Endothelial cell of umbilical vein (primary cell): ENCODE data around the gene IL22RA2. TPM values are rescaled to one million over a fixed set of nuclear protein-coding genes. Genes with fewer than 3 reads are reported as not detected.

Experiments used
- BruUV-seq: library from RNA; stranded (reverse); fragments of 400-500 nt; replicated peaks from 2 replicates; lab custom pipeline; 2021; lab: Mats Ljungman, UMichigan
- CTCF ChIA-PET: fragments of 300-600, 350-600 bp; sonication (Branson Sonifier 250); formaldehyde crosslinking; loops from one replicate; lab custom pipeline; 2021; ENCODE audit warnings: antibody characterized with exemption, inconsistent platforms; lab: Charles Lee
- POLR2A ChIA-PET: fragments of 300-600, 350-600 bp; sonication (Branson Sonifier 250); formaldehyde crosslinking; loops from one replicate; lab custom pipeline; 2021; ENCODE audit warnings: antibody characterized with exemption, inconsistent platforms; lab: Charles Lee
- DNase-seq: peaks from one replicate; pipeline ENCODE4 v3.0.0-alpha.2; 2011; ENCODE audit warnings: low read depth, low spot score
- FAIRE-seq: peaks from 2 replicates; lab custom pipeline; 2011; peaks lifted over from hg19 to GRCh38; lab: Jason Lieb, UNC
- H2AFZ ChIP-seq: 2 replicates; pipeline ENCODE4 v1.6.0; 2012; ENCODE audit warnings: low read depth, low read length, control low read depth, inconsistent platforms
- H3K27ac ChIP-seq: 2 replicates; pipeline ENCODE4 v1.5.1; 2011; ENCODE audit warnings: low read depth, mild to moderate bottlenecking, control low read depth, low read length, moderate library complexity; ENCODE audit not compliant: insufficient read depth
- H3K27me3 ChIP-seq, 2 experiments: 2 replicates each; pipeline versions ENCODE4 v1.6.0 to v1.6.1; 2011; ENCODE audit warnings: low read length in 2 of 2, mixed read lengths in 1 of 2; ENCODE audit not compliant: control insufficient read depth in 2 of 2, insufficient read depth in 2 of 2
- H3K36me3 ChIP-seq, 2 experiments: 2 replicates in 1 of 2; 3 replicates in 1 of 2; pipeline ENCODE4 v1.5.1; 2011; ENCODE audit warnings: low read length in 2 of 2, mild to moderate bottlenecking in 1 of 2, moderate library complexity in 1 of 2; ENCODE audit not compliant: control insufficient read depth in 2 of 2, insufficient read depth in 2 of 2; ENCODE audit errors: extremely low read depth in 1 of 2
- H3K4me1 ChIP-seq: 3 replicates; pipeline ENCODE4 v1.5.1; 2011; ENCODE audit warnings: mild to moderate bottlenecking, low read length; ENCODE audit not compliant: control insufficient read depth, insufficient read depth; ENCODE audit errors: extremely low read depth
- H3K4me2 ChIP-seq: 2 replicates; pipeline ENCODE4 v1.6.1; 2011; ENCODE audit warnings: low read length, control low read depth, mixed read lengths; ENCODE audit not compliant: insufficient read depth
- H3K4me3 ChIP-seq, 3 experiments: fragments of 200-600 bp in 1 of 3; sonication (generic), shearing (Covaris generic) in 1 of 3; replicated peaks in 1 of 3; 2 replicates each; pipeline ENCODE4 v1.5.1; 2011 to 2016; ENCODE audit warnings: control low read depth in 3 of 3, low read length in 3 of 3, mild to moderate bottlenecking in 2 of 3, inconsistent platforms in 1 of 3, low read depth in 1 of 3, moderate library complexity in 1 of 3; ENCODE audit not compliant: insufficient read depth in 1 of 3
- H3K79me2 ChIP-seq: 2 replicates; pipeline ENCODE4 v1.6.0; 2012; ENCODE audit warnings: low read length, inconsistent platforms; ENCODE audit not compliant: control insufficient read depth, insufficient read depth
- H3K9ac ChIP-seq: replicated peaks from 2 replicates; pipeline ENCODE3; 2011; ENCODE audit warnings: low read length, control low read depth; ENCODE audit not compliant: insufficient read depth; ENCODE audit errors: extremely low read depth
- H3K9me1 ChIP-seq: replicated peaks from 3 replicates; pipeline ENCODE4 v1.6.0; 2011; ENCODE audit warnings: mild to moderate bottlenecking, low read length; ENCODE audit not compliant: control insufficient read depth, insufficient read depth; ENCODE audit errors: extremely low read depth
- H3K9me3 ChIP-seq: replicated peaks from 2 replicates; pipeline ENCODE4 v1.5.1; 2012; ENCODE audit warnings: low read length, inconsistent platforms; ENCODE audit not compliant: control insufficient read depth, insufficient read depth
- H4K20me1 ChIP-seq: replicated peaks from 2 replicates; pipeline ENCODE3; 2011; ENCODE audit warnings: mild to moderate bottlenecking, low read length; ENCODE audit not compliant: control insufficient read depth, insufficient read depth; ENCODE audit errors: extremely low read depth
- EZH2 ChIP-seq: IDR thresholded peaks from 2 replicates; pipeline ENCODE4 v1.6.1; 2012; ENCODE audit warnings: borderline replicate concordance, low read depth, mild to moderate bottlenecking, moderate library complexity, low read length, inconsistent platforms; ENCODE audit not compliant: severe bottlenecking
- FOS ChIP-seq: IDR thresholded peaks from 2 replicates; pipeline ENCODE4 v1.6.1; 2011; ENCODE audit warnings: mild to moderate bottlenecking, low read length, moderate library complexity, borderline replicate concordance; ENCODE audit not compliant: insufficient read depth
- GATA2 ChIP-seq: IDR thresholded peaks from 2 replicates; pipeline ENCODE4 v1.7.0; 2011; ENCODE audit warnings: low read depth, mild to moderate bottlenecking, moderate library complexity, mixed read lengths, low read length; ENCODE audit not compliant: insufficient read length, insufficient read depth
- JUN ChIP-seq: IDR thresholded peaks from 2 replicates; pipeline ENCODE4 v1.6.1; 2011; ENCODE audit warnings: borderline replicate concordance, low read depth; ENCODE audit not compliant: insufficient read length, insufficient read depth
- MAX ChIP-seq: IDR thresholded peaks from 2 replicates; pipeline ENCODE4 v1.6.1; 2011; ENCODE audit not compliant: insufficient read depth, insufficient read length
- MYC ChIP-seq: IDR thresholded peaks from one replicate; pipeline ENCODE4 v1.6.1; 2011; ENCODE audit warnings: mild to moderate bottlenecking, low read depth, low read length
- POLR2A ChIP-seq: IDR thresholded peaks from 2 replicates; pipeline ENCODE4 v1.6.1; 2012; ENCODE audit warnings: low read depth, mild to moderate bottlenecking, control low read depth, low read length
- POLR2AphosphoS5 ChIP-seq: IDR thresholded peaks from 2 replicates; pipeline ENCODE4 v1.6.1; 2012; ENCODE audit warnings: low read depth, mild to moderate bottlenecking, control low read depth, low read length, moderate library complexity; ENCODE audit not compliant: insufficient read depth
- dilution Hi-C: fragments of 300-500 bp; cut with MboI; formaldehyde crosslinking; loops from one replicate; pipeline ENCODE4 v1.15.0; 2019; ENCODE audit warnings: low sequenced_read_pairs; ENCODE audit not compliant: extremely low pct_ligation_motif_present
- intact Hi-C: fragments of 100-400 bp; cut with micrococcal nuclease; formaldehyde crosslinking; loops from one replicate; pipeline ENCODE4 v1.10.0; 2022
- polyA plus RNA-seq, 4 experiments: library from polyadenylated mRNA; depleted of rRNA in 3 of 4; stranded (reverse) in 3 of 4; unstranded in 1 of 4; fragments of >200 nt; gene quantifications; 2 replicates each; pipeline versions ENCODE4 v1.2.1 to v1.2.3, GENCODE V29; 2011 to 2012; ENCODE audit warnings: missing spikeins in 1 of 4
- total RNA-seq: library from RNA; stranded (reverse); gene quantifications from 2 replicates; pipeline ENCODE4 v1.2.3, GENCODE V29; 2021
- TF ChIP-seq, protein P1 (sequence below), 2 donors: IDR thresholded peaks; 1 replicate in 1 of 2; 2 replicates in 1 of 2; pipeline ENCODE4 v1.5.1; 2011; ENCODE audit warnings: low read length in 2 of 2, mild to moderate bottlenecking in 2 of 2, moderate library complexity in 2 of 2, control low read depth in 1 of 2, inconsistent platforms in 1 of 2, low read depth in 1 of 2; ENCODE audit not compliant: insufficient read depth in 1 of 2; ENCODE audit errors: extremely low read depth in 1 of 2

IL22RA2 gene
- total and polyA plus RNA-seq, 2 donors (not counting 3 experiments of a cell fraction or from before 2014, with no cell fraction given) = not detected

DNA sequence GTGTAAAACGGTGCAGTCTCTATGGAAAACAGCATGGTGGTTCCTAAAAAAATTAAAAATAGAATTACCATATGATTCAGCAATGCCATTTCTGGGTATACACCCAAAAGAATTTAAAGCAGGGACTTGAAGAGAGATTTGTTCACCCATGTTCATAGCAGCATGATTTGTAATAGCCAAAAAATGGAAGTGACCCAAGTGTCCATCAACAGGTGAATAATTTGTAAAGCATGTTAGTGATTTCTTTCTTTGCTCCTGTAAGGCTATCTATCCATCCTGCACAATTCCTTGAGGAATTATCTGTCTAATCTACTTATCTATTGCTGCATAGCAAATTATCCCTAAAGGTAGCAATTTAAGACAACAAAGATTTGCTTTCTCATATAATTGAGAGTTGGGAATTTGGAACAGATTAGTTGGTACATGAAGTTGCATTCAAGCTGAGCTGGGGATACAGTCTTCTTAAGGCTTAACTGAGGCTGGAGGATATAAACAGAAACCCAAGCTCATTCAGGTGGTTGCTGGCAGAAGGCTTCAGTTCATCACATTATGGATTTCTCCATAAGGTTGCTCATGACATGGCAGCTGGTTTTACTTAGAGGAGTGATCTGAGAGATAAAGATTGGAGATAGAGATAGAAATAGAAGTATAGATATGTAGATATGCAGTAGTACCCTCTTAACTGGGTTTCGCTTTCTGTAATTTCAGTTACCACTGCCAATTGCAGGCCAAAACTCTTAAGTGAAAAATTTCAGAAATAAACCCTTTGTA, 62.0 kb downstream of the IL22RA2 start:
- Histone ChIP-seq H3K79me2 (no peaks in the 10 kb centered on the region), H3K27me3 (no peaks in the 10 kb centered on the region), H4K20me1 (no peaks in the 10 kb centered on the region), H2AFZ (no peak overlapping the region), H3K9me3 (no peaks in the 10 kb centered on the region), H3K9me1 (no peaks in the 10 kb centered on the region), H3K36me3 (no peaks in the 10 kb centered on the region), H3K4me3 (no peak overlapping the region), H3K4me2 (no peak overlapping the region), H3K9ac (no peak overlapping the region), H3K27ac (no peak overlapping the region), H3K4me1 (no peaks in the 10 kb centered on the region)
- intact Hi-C loops (no loop called here), dilution Hi-C loops (no loop called here)
- FAIRE-seq (no peak), DNase-seq (no peak)
- ChIA-PET POLR2A (no interaction called here), CTCF (no interaction called here)
- no TSS peak for BruUV-seq
- TF ChIP-seq MAX (no peak), MYC (no peak), GATA2 (no peak), JUN (no peak), EZH2 (no peak), FOS (no peak), POLR2A (no peak), POLR2AphosphoS5 (no peak)
- TF ChIP-seq, protein P1, sequence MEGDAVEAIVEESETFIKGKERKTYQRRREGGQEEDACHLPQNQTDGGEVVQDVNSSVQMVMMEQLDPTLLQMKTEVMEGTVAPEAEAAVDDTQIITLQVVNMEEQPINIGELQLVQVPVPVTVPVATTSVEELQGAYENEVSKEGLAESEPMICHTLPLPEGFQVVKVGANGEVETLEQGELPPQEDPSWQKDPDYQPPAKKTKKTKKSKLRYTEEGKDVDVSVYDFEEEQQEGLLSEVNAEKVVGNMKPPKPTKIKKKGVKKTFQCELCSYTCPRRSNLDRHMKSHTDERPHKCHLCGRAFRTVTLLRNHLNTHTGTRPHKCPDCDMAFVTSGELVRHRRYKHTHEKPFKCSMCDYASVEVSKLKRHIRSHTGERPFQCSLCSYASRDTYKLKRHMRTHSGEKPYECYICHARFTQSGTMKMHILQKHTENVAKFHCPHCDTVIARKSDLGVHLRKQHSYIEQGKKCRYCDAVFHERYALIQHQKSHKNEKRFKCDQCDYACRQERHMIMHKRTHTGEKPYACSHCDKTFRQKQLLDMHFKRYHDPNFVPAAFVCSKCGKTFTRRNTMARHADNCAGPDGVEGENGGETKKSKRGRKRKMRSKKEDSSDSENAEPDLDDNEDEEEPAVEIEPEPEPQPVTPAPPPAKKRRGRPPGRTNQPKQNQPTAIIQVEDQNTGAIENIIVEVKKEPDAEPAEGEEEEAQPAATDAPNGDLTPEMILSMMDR (IDR thresholded peaks at IDR 0.05; ENCODE audit: extremely low read depth in 1 of 2, insufficient read depth in 1 of 2, low read depth in 1 of 2, low read length in 2 of 2) = no peak
